Subcutaneous preadipocyte (primary cell): ENCODE results near the gene BEST1. TPM values are rescaled to one million over a fixed set of nuclear protein-coding genes. Genes with fewer than 3 reads are reported as not detected.

Experiments used
- small RNA-seq: library from RNA; depleted of rRNA; stranded (forward); fragments of <200 nt; gene quantifications from one replicate; pipeline ENCODE3, GENCODE V24; 2012
- total RNA-seq: library from RNA; depleted of rRNA; stranded (reverse); fragments of >200 nt; gene quantifications from 2 replicates; pipeline ENCODE4 v1.2.3, GENCODE V29; 2012

The BEST1 gene
- 4.1 and 4.8 TPM in 2 replicates for total RNA-seq

DNA sequence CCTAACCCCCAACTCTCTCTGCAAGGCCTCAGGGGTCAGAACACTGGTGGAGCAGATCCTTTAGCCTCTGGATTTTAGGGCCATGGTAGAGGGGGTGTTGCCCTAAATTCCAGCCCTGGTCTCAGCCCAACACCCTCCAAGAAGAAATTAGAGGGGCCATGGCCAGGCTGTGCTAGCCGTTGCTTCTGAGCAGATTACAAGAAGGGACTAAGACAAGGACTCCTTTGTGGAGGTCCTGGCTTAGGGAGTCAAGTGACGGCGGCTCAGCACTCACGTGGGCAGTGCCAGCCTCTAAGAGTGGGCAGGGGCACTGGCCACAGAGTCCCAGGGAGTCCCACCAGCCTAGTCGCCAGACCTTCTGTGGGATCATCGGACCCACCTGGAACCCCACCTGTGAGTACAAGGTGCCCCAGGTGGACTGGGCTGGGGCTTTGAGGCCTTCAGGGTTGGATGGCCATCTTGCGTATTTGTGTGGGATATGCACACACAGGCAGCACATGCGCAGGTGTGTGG lies at the start of gene BEST1:
BEST1 (plus strand) TSS at position 317 of the 513 bp plus-strand sequence. CDS start 1,456 bp downstream, outside the sequence.

DNA sequence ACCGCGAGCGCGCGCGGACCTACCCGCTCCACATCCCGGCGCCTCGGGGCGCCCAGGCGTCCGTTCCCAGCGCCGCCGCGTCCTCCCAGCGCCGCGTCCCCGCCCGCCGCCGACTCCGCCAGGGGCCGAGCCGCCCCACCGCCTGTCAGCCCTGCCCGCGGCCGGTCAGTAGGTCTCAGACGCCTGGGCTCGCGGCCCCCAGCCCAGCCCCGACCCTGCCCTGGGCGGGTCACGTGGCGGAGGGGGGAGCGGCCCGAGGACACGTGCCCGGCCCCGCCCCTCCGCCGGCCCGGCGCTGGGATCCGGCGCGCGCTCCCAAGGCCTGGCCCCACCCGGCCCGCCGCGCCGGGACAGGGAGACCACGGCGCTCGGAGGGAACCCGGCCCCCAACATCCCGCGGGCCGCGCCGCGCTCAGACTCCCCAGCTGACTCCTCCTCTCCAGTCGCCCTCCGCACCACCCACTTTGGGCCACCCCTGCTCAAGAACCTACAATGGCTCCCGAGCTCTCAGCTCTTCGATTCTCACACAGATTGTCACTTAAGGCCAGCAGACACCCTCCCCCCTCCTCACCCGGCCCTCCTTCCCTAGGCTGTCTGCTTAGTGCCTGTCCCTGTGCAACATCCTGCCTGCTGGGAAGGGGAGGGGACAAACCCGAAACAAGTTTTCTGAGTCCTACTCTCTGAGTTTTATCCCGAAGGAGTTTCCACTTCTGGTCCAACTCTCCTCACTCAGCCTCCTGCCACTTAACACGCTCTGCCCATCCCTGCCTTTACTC lies 32.6 kb upstream of the BEST1 start, which contains the start of gene RAB3IL1:
RAB3IL1 (minus strand) TSS at position 233 of the 776 bp plus-strand sequence; CDS start at position 34, 199 bp downstream.

GRCh38 chr11:61967116-61967923 lies 17.2 kb downstream of the BEST1 start, which contains the start of gene FTH1:
TSS of gene FTH1 (minus strand) at chr11:61967634. CDS start at chr11:61967425, 209 bp downstream.

Small RNA genes within 50 kb of the gene (small RNA-seq; reads per million reads assigned to genes)
- gene RNU6-1243P: not detected

Other genes with a start within 250 kb of the BEST1 start
- gene MYRF, start 197.7 kb upstream of the BEST1 start, total RNA-seq: under 0.01 and 0.20 TPM in 2 replicates
- gene TMEM258, start 157.8 kb upstream of the BEST1 start, total RNA-seq: 63.5 and 68.0 TPM in 2 replicates
- 20.6 and 42.4 TPM in 2 replicates for gene FEN1, start 157.4 kb upstream of the BEST1 start, total RNA-seq
- 182 and 244 TPM in 2 replicates for gene FADS1, start 133.3 kb upstream of the BEST1 start, total RNA-seq
- 433 and 519 TPM in 2 replicates for gene FADS2, start 122.1 kb upstream of the BEST1 start, total RNA-seq
- gene FADS3, start 58.8 kb upstream of the BEST1 start, total RNA-seq: 68.6 and 77.2 TPM in 2 replicates
- 13.5 and 16.5 TPM in 2 replicates for gene RAB3IL1, start 32.8 kb upstream of the BEST1 start, total RNA-seq
- 467 and 961 TPM in 2 replicates for gene FTH1, start 17.3 kb downstream of the BEST1 start, total RNA-seq
- gene INCENP, start 173.7 kb downstream of the BEST1 start, total RNA-seq: 34.9 and 55.5 TPM in 2 replicates
- not detected in 2 replicates for gene SCGB1D1, start 239.9 kb downstream of the BEST1 start, total RNA-seq